ENCODE data around the gene RAB40AL. TPM values are rescaled to one million over a fixed set of nuclear protein-coding genes. Genes with fewer than 3 reads are reported as not detected.
"Not testable (repeated sequence)": the region's sequence is repeated elsewhere in the genome, so short reads cannot be mapped to it uniquely, and the experiment has no call there.

The RAB40AL gene
- total RNA-seq: under 1 TPM in 4 of 10 donors, not detected in 6; 0.23 to 0.28 (median 0.26) TPM
- under 1 TPM; 0.07 to 0.37 TPM for polyA plus RNA-seq
- long read RNA-seq, donor 1: 0 reads
- long read RNA-seq, donor 2: 0 reads
- long read RNA-seq, donor 3: 0 reads

- 95 to 96% methylated on average over 15 of the region's 15 CpGs for WGBS, 2 donors
- not testable (repeated sequence) for ATAC-seq, H3K27me3 ChIP-seq
Measured at GRCh38 chrX:102936972-102937371, at the start of gene RAB40AL. TSS of gene RAB40AL (plus strand) at chrX:102937272. CDS start at chrX:102937319, 47 bp downstream.

GRCh38 chrX:102887687-102888086 lies 49.4 kb upstream of the RAB40AL start:
- H3K27ac ChIP-seq: no peak overlapping the region
- no peak for TF ChIP-seq CTCF (IDR thresholded peaks at IDR 0.05)
- peaks cover 0 to 6% (median 0%) of the 10 kb centered on the region in 9 donors for H3K36me3 ChIP-seq
- no peaks in the 10 kb centered on the region for H3K9me3 ChIP-seq
- H3K4me1 ChIP-seq: no peaks in the 10 kb centered on the region
- intact Hi-C loops (cut with DNase I): no loop called here
- DNase-seq (no peak), ATAC-seq (no peak)
- peaks cover 0 to 6% (median 0%) of the 10 kb centered on the region in 7 donors for H3K27me3 ChIP-seq
- WGBS, 2 donors: 87 to 97% methylated on average over 3 of the region's 3 CpGs
- no peak overlapping the region for H3K4me3 ChIP-seq

More at GRCh38 chrX:102936972-102937371, at the start of gene RAB40AL:
- H3K36me3 ChIP-seq; H3K9me3 ChIP-seq; H3K27ac ChIP-seq; DNase-seq; H3K4me1 ChIP-seq; intact Hi-C loops (cut with DNase I); H3K4me3 ChIP-seq: not testable (repeated sequence)

- ATAC-seq (no peak), DNase-seq (no peak)
- Histone ChIP-seq H3K4me3 (no peak overlapping the region), H3K27ac (no peak overlapping the region), H3K27me3 (peaks cover 0 to 8% (median 0%) of the 10 kb centered on the region in 7 donors), H3K9me3 (no peaks in the 10 kb centered on the region), H3K36me3 (no peaks in the 10 kb centered on the region), H3K4me1 (no peaks in the 10 kb centered on the region)
- no peak for TF ChIP-seq CTCF (IDR thresholded peaks at IDR 0.05)
- 95 to 100% methylated on average over 1 of the region's 1 CpG for WGBS, 2 donors
- intact Hi-C loops (cut with DNase I): no loop called here
Measured at GRCh38 chrX:102892103-102892502, 45.0 kb upstream of the RAB40AL start.

GRCh38 chrX:102899940-102900916 lies 36.8 kb upstream of the RAB40AL start:
- Histone ChIP-seq H3K9me3 (no peaks in the 10 kb centered on the region), H3K36me3 (peaks cover 0 to 18% (median 0%) of the 10 kb centered on the region in 9 donors), H3K4me1 (no peaks in the 10 kb centered on the region), H3K27me3 (peaks cover 0 to 15% (median 0%) of the 10 kb centered on the region in 7 donors), H3K27ac (no peak overlapping the region), H3K4me3 (no peak overlapping the region)
- ATAC-seq (peak in 4 of 8 donors; percentile 43 to 59 (median 54)), DNase-seq (peak; percentile 14 to 30)
- TF ChIP-seq CTCF (IDR thresholded peaks at IDR 0.05): peak in 8 of 9 donors; percentile 21 to 77 (median 60)
- WGBS, 2 donors: 38 to 39% methylated on average over 15 of the region's 15 CpGs
- intact Hi-C loops (cut with DNase I): no loop called here

All from heart right ventricle (tissue), 16 donors.